Muscle layer of colon (tissue), 2 donors: ENCODE results near the gene THADA.

ENCODE experiments used
- H3K27ac ChIP-seq: one replicate; pipeline ENCODE4 v1.7.0; 2013; ENCODE audit warnings: low read depth, mild to moderate bottlenecking, low read length, moderate library complexity
- H3K27me3 ChIP-seq, 2 donors: one replicate each; pipeline ENCODE4 v1.7.0; 2013; ENCODE audit warnings: low read length in 2 of 2, mild to moderate bottlenecking in 2 of 2; ENCODE audit not compliant: insufficient read depth in 2 of 2, control insufficient read depth in 1 of 2
- H3K36me3 ChIP-seq: one replicate; pipeline ENCODE4 v1.7.0; 2013; ENCODE audit warnings: mild to moderate bottlenecking, low read length; ENCODE audit not compliant: insufficient read depth
- H3K4me1 ChIP-seq: one replicate; pipeline ENCODE4 v1.7.0; 2013; ENCODE audit warnings: mild to moderate bottlenecking, low read length; ENCODE audit not compliant: insufficient read depth
- H3K4me3 ChIP-seq, 2 donors: one replicate each; pipeline ENCODE4 v1.7.0; 2013; ENCODE audit warnings: low read length in 2 of 2, low read depth in 1 of 2, mild to moderate bottlenecking in 1 of 2, moderate library complexity in 1 of 2
- H3K9ac ChIP-seq: one replicate; pipeline ENCODE4 v1.7.0; 2013; ENCODE audit warnings: low read length
- H3K9me3 ChIP-seq: one replicate; pipeline ENCODE4 v1.7.0; 2013; ENCODE audit warnings: mild to moderate bottlenecking, low read length
- donor health status: abdominal sarcoma.
- donor health status: Adenocarcinoma of cecum.

THADA gene

DNA sequence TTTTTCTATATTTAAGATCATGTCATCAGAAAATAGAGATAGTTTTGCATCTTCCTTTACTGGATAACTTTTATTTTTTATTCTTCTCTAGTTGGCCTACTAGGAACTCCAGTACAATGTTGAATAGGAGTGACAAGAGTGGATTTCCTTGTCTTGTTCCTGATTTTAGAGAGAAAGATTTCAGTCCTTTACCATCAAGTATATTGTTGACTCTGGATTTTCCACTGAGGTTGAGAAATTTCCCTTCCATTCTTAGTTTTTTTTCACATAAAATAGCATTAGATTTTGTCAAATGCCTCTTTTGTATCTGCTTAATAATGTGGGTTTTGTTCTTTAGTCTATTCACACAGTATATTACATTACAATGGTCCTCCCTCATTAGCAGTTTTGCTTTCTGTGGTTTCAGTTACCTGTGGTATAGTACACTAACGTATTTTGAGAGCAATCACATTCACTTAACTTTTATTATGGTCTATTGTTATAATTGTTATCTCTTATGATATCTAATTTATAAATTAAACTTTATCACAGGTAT is 105.5 kb downstream of the THADA start:
- Histone ChIP-seq H3K4me3 (no peak overlapping the region), H3K27me3 (no peaks in the 10 kb centered on the region), H3K9me3 (no peaks in the 10 kb centered on the region), H3K4me1 (peaks cover 10% of the 10 kb centered on the region), H3K27ac (no peak overlapping the region), H3K9ac (no peak overlapping the region), H3K36me3 (no peaks in the 10 kb centered on the region)

DNA sequence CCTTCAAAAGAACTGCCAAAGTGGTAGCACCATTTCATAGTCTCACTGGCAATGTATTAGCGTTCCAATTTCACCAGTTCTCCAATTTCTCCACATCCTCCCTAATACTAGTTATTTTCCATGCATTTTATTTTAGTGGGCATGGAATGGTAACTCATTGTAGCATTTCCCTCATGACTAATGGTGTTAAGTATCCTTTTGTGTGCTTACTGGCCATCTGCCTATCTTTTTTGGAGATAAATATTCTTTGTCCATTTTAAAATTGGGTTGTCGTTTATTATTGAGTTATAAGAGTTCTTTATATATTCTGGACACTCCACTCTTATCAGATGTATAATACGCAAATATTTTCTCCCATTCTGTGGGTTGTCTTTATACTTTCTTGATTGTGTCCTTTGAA is 107.1 kb downstream of the THADA start:
- Histone ChIP-seq H3K27ac (no peak overlapping the region), H3K36me3 (no peaks in the 10 kb centered on the region), H3K27me3 (no peaks in the 10 kb centered on the region), H3K4me3 (no peak overlapping the region), H3K9me3 (no peaks in the 10 kb centered on the region), H3K9ac (no peak overlapping the region), H3K4me1 (peaks cover 18% of the 10 kb centered on the region)

DNA sequence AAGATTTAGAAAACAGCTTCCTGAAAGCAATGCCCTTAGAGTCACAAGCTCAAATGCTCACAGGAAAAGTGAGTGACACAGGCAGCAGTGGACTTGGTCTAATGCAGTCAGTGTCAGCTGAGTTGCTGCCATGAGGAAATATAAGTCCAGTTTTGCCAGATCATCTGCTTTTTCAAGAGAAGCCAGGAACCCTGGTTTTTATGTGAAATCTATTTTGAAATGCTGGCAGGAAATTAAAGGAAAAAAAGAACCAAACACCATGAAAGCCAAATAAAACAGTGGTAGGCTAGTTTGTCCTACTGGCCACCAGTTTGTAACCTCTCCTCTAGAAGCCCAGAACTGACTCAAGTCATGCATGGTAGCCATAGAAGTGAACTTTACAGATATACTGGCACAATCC is 109.2 kb downstream of the THADA start:
- H3K27ac ChIP-seq, result peak overlapping the region; percentile 21
- H3K4me1 ChIP-seq, result peaks cover 37% of the 10 kb centered on the region
- no peak overlapping the region for H3K4me3 ChIP-seq
- H3K36me3 ChIP-seq, result no peaks in the 10 kb centered on the region
- H3K9me3 ChIP-seq, result no peaks in the 10 kb centered on the region
- H3K9ac ChIP-seq, result no peak overlapping the region
- H3K27me3 ChIP-seq, result no peaks in the 10 kb centered on the region

DNA sequence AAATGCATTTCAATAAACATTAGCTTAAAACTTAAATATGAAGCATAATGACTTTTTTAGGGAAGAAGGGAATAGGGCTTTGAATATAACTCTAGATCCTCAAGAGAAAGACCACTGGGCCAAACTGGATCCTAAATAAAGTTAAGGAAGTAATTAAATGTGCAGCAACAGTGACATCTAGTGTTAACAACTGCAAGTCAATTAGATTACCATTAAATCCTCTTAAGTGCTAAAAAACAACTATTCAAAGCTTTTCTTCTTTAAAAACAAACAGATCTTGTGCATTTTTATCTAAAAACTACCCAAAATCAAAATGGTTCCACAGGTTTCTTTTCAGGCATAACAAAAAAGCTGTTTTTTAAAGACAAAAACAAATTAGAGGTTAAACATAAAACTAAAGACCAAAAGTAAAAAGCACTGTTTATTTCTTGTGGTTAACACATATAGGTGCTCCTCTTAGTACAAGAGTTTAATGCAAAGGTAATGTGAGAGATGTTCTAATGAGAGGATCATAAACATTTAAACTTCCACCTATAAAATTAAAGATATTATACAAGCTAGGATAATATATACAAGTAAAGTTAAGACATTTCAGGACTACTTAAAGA is 111.4 kb downstream of the THADA start:
- no peaks in the 10 kb centered on the region for H3K27me3 ChIP-seq
- no peaks in the 10 kb centered on the region for H3K36me3 ChIP-seq
- no peak overlapping the region for H3K4me3 ChIP-seq
- peak overlapping the region; percentile 55 for H3K27ac ChIP-seq
- H3K9ac ChIP-seq, result no peak overlapping the region
- no peaks in the 10 kb centered on the region for H3K9me3 ChIP-seq
- H3K4me1 ChIP-seq, result peaks cover 43% of the 10 kb centered on the region

DNA sequence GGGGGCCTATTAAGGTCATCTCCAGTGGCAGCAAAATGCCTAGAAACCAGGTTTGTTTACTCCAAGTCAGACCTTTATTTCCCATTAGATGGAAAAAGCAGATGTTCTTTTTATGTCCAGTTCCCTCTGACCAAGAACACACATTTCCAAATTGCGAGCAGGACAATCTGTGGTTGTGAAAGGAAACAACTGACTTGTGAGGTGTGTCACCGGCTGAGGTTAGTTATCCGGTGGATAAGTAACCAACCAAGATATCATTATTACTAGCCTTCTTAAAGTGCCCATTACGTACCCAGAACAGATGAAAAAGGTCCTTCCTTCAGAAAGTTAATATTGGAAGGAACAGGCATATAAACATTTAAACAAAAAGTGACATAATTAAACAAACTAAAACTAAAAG is 112.9 kb downstream of the THADA start:
- H3K27ac ChIP-seq, result peak overlapping the region; percentile 5
- peaks cover 48% of the 10 kb centered on the region for H3K4me1 ChIP-seq
- H3K9me3 ChIP-seq, result no peaks in the 10 kb centered on the region
- H3K27me3 ChIP-seq, result no peaks in the 10 kb centered on the region
- no peak overlapping the region for H3K4me3 ChIP-seq
- no peaks in the 10 kb centered on the region for H3K36me3 ChIP-seq
- H3K9ac ChIP-seq, result peak overlapping the region; percentile 25

DNA sequence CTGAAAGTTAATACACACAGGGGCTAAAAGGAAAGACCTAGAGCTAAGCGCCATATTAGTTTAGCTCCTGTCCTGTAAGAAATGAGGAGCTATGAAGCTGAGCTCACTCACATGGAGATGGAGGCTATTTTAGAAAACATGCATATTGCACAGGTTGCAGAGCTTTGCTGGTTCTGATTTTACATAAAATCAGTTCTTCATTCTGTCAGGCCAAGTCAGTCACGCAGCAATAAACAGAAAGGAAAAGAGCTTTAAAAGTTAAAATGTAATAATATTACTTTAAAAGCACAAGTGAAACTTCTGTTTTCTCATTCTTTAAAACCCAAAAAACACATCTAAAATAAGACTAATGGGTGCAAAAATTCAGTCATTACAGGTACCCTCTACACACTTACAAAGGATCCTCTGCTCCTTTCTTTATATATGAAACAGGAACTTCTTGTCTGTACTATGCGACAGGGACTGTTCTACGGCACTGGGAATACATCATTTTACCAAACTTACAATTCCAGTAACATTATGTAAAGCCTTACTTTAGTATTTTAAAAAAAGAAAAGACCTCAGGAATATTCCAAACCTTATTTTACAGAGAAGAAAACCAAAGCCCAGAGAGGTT is 113.8 kb downstream of the THADA start:
- H3K36me3 ChIP-seq, result no peaks in the 10 kb centered on the region
- peak overlapping the region; percentile 16 for H3K27ac ChIP-seq
- H3K9me3 ChIP-seq, result no peaks in the 10 kb centered on the region
- peak overlapping the region; percentile 25 for H3K9ac ChIP-seq
- H3K4me1 ChIP-seq, result peaks cover 55% of the 10 kb centered on the region
- no peaks in the 10 kb centered on the region for H3K27me3 ChIP-seq
- no peak overlapping the region for H3K4me3 ChIP-seq

DNA sequence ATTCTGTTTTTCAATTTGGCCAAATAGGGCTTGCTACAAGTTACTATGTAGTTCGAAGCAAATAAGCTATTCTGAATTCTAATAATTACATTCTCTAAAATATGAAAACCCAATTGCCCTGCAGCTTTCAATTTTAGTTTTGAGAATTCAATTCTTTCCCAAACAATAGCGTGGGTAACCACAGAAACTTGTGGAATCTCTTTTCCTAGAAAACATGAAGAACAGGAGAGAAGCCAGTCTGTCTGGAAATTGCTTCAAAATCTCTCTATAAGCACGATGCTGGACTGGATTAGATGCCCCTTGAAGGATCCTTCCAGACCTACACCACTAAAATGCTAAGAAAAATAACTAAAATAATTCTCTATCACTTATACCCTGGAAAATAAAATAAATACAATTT is 115.0 kb downstream of the THADA start:
- H3K4me1 ChIP-seq, result peaks cover 56% of the 10 kb centered on the region
- H3K9me3 ChIP-seq, result no peaks in the 10 kb centered on the region
- no peak overlapping the region for H3K27ac ChIP-seq
- no peaks in the 10 kb centered on the region for H3K27me3 ChIP-seq
- no peaks in the 10 kb centered on the region for H3K36me3 ChIP-seq
- no peak overlapping the region for H3K9ac ChIP-seq
- H3K4me3 ChIP-seq, result no peak overlapping the region

DNA sequence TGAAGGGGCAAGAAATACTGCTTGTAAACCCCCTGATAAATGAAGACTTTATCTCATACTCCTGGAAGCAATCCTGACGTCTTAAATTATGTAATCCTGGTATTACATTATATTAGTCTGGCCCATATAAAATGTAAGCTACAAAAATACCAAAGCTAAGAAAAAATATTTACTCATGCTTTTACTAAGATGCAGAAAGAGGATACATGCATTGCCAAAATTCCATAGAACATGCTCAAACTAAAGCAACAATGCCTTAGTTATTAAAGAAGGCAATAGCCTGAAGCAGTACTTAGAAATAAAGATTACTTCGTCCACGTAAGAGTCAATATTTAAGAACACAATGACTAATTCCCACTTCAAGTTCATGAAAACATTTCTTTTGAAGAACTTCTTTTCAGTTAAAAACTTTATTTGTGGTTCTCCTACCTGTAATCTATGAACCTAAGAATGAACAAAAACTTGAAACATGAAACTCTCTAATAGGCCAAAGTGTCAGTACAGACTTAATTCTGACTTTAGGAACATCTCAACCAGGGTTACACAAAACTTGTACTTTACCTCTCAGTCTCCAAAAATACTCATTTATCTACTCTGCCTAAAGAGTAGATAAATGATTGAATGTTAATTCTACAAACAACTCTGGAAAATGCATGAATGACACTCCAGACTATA is 117.3 kb downstream of the THADA start:
- Histone ChIP-seq H3K9me3 (no peaks in the 10 kb centered on the region), H3K9ac (no peak overlapping the region), H3K27ac (peak overlapping the region; percentile 54), H3K27me3 (no peaks in the 10 kb centered on the region), H3K4me3 (no peak overlapping the region), H3K4me1 (peaks cover 50% of the 10 kb centered on the region), H3K36me3 (no peaks in the 10 kb centered on the region)

DNA sequence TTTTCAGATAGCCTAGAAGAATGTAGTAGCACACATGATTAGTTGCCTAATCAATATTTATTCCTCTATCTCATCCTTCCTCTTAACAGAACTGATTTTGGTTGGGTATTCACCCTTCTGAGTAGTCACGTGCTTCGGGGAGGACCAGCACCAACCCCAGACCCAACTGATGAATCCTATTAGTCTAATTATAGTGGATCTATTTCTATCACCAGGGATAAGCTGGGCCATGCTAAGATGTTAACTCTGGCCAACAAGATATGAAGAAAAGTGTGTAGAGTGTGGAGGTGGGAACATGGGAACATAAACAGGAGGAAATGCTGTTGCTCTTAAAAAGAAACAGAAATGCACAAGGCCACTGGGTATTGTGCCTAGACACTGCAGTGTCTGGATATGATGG is 119.9 kb downstream of the THADA start:
- no peaks in the 10 kb centered on the region for H3K9me3 ChIP-seq
- H3K4me1 ChIP-seq, result peaks cover 25% of the 10 kb centered on the region
- no peak overlapping the region for H3K4me3 ChIP-seq
- no peak overlapping the region for H3K9ac ChIP-seq
- H3K27ac ChIP-seq, result peak overlapping the region; percentile 36
- no peaks in the 10 kb centered on the region for H3K27me3 ChIP-seq
- no peaks in the 10 kb centered on the region for H3K36me3 ChIP-seq

DNA sequence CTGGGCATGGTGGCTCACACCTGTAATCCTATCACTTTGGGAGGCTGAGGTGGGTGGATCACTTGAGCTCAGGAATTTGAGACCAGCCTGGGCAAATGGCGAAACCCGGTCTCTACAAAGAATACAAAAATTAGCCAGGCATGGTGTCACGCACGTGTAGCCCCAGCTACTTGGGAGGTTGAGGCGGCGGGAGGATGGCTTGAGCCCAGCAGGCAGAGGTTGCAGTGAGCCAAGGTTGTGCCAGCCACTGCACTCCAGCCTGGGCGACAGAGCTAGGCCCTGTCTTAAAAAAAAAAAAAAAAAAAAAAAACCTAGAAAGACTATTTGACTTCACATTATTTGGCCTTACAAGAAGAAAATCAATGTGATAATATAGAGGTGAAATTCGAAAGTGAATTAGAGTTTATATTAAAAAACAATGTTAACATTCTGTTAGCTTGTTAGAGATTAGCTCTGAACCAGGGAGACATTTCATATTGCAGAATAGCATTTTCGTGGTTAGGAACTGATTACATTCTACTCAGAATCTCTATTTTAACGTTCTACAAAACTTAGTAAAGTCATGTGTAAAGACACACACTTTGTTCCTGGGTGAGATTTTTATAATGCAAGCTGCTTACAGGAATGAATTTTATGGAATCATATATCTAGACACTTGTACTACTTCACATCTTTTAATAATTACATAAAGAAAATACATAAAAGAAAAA is 120.5 kb downstream of the THADA start:
- H3K9me3 ChIP-seq, result no peaks in the 10 kb centered on the region
- H3K9ac ChIP-seq, result no peak overlapping the region
- no peak overlapping the region for H3K27ac ChIP-seq
- no peak overlapping the region for H3K4me3 ChIP-seq
- H3K27me3 ChIP-seq, result no peaks in the 10 kb centered on the region
- no peaks in the 10 kb centered on the region for H3K36me3 ChIP-seq
- peaks cover 25% of the 10 kb centered on the region for H3K4me1 ChIP-seq

DNA sequence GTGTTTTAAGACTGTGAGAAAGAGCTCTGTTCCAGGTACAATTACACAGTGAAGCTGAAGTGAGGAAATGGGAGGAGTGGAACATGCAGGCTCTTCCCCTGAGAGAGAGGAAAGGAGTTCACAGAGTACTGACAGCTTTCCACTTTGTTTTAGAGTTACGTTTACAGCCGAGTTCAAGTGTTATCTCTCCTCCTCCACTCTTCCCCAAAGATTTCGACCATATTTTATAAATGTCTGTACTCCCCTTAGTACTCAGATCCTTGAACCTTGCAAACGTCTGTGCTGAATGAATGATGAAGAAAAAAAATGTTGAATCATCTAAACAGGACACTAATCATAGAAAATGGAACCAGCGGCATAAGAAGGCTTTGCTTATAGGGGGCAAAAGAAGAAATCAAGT is 121.6 kb downstream of the THADA start:
- Histone ChIP-seq H3K4me3 (no peak overlapping the region), H3K9me3 (no peaks in the 10 kb centered on the region), H3K27me3 (no peaks in the 10 kb centered on the region), H3K4me1 (peaks cover 25% of the 10 kb centered on the region), H3K27ac (no peak overlapping the region), H3K9ac (no peak overlapping the region), H3K36me3 (no peaks in the 10 kb centered on the region)
